GM23338 (cell line): ENCODE data around the gene EFNB3. TPM values are rescaled to one million over a fixed set of nuclear protein-coding genes. Genes with fewer than 3 reads are reported as not detected.

Experiments
- ATAC-seq: fragments of 200-7000 bp; cut with Tn5 transposase; 3 replicates; pipeline ENCODE4 v1.9.1; 2020
- DNase-seq: peaks from one replicate; pipeline ENCODE4 v3.0.0-alpha.2; 2015; ENCODE audit warnings: low spot score
- H2AFZ ChIP-seq: fragments of 200-600 bp; sonication (generic); 2 replicates; pipeline ENCODE4 v1.8.0; 2016; ENCODE audit warnings: antibody characterized with exemption, mild to moderate bottlenecking, moderate library complexity
- H3F3A ChIP-seq: fragments of 200-600 bp; sonication (generic); replicated peaks from 2 replicates; pipeline ENCODE4 v1.8.0; 2017; ENCODE audit warnings: antibody characterized with exemption, mixed run types, low read depth
- H3K27ac ChIP-seq: fragments of 200-600 bp; sonication (generic); 2 replicates; pipeline ENCODE4 v1.6.1; 2016; ENCODE audit warnings: low read depth
- H3K27me3 ChIP-seq: fragments of 200-600 bp; sonication (generic); 2 replicates; pipeline ENCODE4 v1.8.0; 2016; ENCODE audit warnings: mild to moderate bottlenecking, mixed run types, moderate library complexity; ENCODE audit not compliant: insufficient read depth
- H3K36me3 ChIP-seq: fragments of 200-600 bp; sonication (generic); 2 replicates; pipeline ENCODE4 v1.8.0; 2016; ENCODE audit warnings: mild to moderate bottlenecking; ENCODE audit not compliant: insufficient read depth
- H3K4me1 ChIP-seq: fragments of 200-600 bp; sonication (generic); 2 replicates; pipeline ENCODE4 v1.8.0; 2016; ENCODE audit warnings: mild to moderate bottlenecking, moderate library complexity; ENCODE audit not compliant: insufficient read depth
- H3K4me2 ChIP-seq: fragments of 200-600 bp; sonication (generic); 2 replicates; pipeline ENCODE4 v1.7.1; 2017; ENCODE audit warnings: mixed run types
- H3K4me3 ChIP-seq: fragments of 200-600 bp; sonication (generic); 2 replicates; pipeline ENCODE4 v1.6.1; 2016; ENCODE audit warnings: mixed run types
- H3K79me2 ChIP-seq: fragments of 200-600 bp; sonication (generic); replicated peaks from 2 replicates; pipeline ENCODE4 v1.8.0; 2017; ENCODE audit warnings: mild to moderate bottlenecking; ENCODE audit not compliant: insufficient read depth
- H3K9me2 ChIP-seq: fragments of 200-600 bp; sonication (generic); 2 replicates; pipeline ENCODE4 v1.8.0; 2017; ENCODE audit not compliant: insufficient read depth
- H4K20me1 ChIP-seq: fragments of 200-600 bp; sonication (generic); replicated peaks from 2 replicates; pipeline ENCODE4 v1.8.0; 2017; ENCODE audit warnings: mild to moderate bottlenecking; ENCODE audit not compliant: insufficient read depth
- H3K27ac Mint-ChIP-seq: 2 replicates; pipeline ENCODE4 v1.8.0; 2020; ENCODE audit warnings: inconsistent platforms, mild to moderate bottlenecking, moderate library complexity, mixed read lengths
- H3K27me3 Mint-ChIP-seq: 3 replicates; pipeline ENCODE4 v1.8.0; 2022; ENCODE audit warnings: low read depth, mild to moderate bottlenecking, moderate library complexity, mixed read lengths, inconsistent platforms; ENCODE audit not compliant: insufficient read depth, poor library complexity
- H3K36me3 Mint-ChIP-seq: 3 replicates; pipeline ENCODE4 v1.8.0; 2021; ENCODE audit warnings: low read depth, mild to moderate bottlenecking, inconsistent platforms, moderate library complexity, mixed read lengths
- H3K4me1 Mint-ChIP-seq: 3 replicates; pipeline ENCODE4 v1.8.0; 2020; ENCODE audit warnings: mild to moderate bottlenecking, inconsistent platforms, mixed read lengths
- H3K4me3 Mint-ChIP-seq: 3 replicates; pipeline ENCODE4 v1.8.0; 2021; ENCODE audit warnings: moderate library complexity, mild to moderate bottlenecking, inconsistent platforms, mixed read lengths
- H3K9me3 Mint-ChIP-seq: 3 replicates; pipeline ENCODE4 v1.8.0; 2020; ENCODE audit warnings: moderate library complexity, mild to moderate bottlenecking, inconsistent platforms, mixed read lengths
- CREB1 ChIP-seq: fragments of 250-450 bp; sonication (Bioruptor Pico); IDR thresholded peaks from 2 replicates; pipeline ENCODE4 v1.5.0; 2020; ENCODE audit warnings: low read depth, mild to moderate bottlenecking, moderate library complexity
- CTCF ChIP-seq, 2 experiments: fragments of 200-600 bp in 1 of 2; sonication (generic) in 1 of 2; conservative IDR thresholded peaks; 2 replicates each; pipeline versions ENCODE4 v1.5.1 to v1.6.1; 2016 to 2017; ENCODE audit warnings: antibody characterized with exemption in 2 of 2, low read depth in 2 of 2, mild to moderate bottlenecking in 2 of 2, moderate library complexity in 1 of 2
- EZH2 ChIP-seq: fragments of 200-600 bp; sonication (generic); IDR thresholded peaks from one replicate; pipeline ENCODE4 v1.8.0; 2017; ENCODE audit warnings: antibody characterized with exemption, mild to moderate bottlenecking, low read depth; ENCODE audit not compliant: unreplicated experiment
- EZH2phosphoT487 ChIP-seq: fragments of 200-600 bp; sonication (generic); IDR thresholded peaks from one replicate; pipeline ENCODE4 v1.8.1; 2018; ENCODE audit warnings: antibody characterized with exemption; ENCODE audit not compliant: unreplicated experiment
- JUNB ChIP-seq: IDR thresholded peaks from one replicate; pipeline ENCODE4 v1.6.1; 2016; ENCODE audit warnings: antibody characterized with exemption; ENCODE audit not compliant: unreplicated experiment
- POLR2AphosphoS5 ChIP-seq: IDR thresholded peaks from 2 replicates; pipeline ENCODE4 v1.6.1; 2016; ENCODE audit warnings: antibody characterized with exemption, low read depth
- REST ChIP-seq: IDR thresholded peaks from one replicate; pipeline ENCODE4 v1.6.1; 2018; ENCODE audit warnings: antibody characterized with exemption; ENCODE audit not compliant: unreplicated experiment
- STAT1 ChIP-seq: IDR thresholded peaks from one replicate; pipeline ENCODE4 v1.6.1; 2016; ENCODE audit warnings: antibody characterized with exemption; ENCODE audit not compliant: unreplicated experiment
- ZNF331 ChIP-seq: fragments of 250-450 bp; sonication (Bioruptor Pico); IDR thresholded peaks from 2 replicates; pipeline ENCODE4 v1.5.0; 2020; ENCODE audit warnings: low read depth, mild to moderate bottlenecking, moderate library complexity
- polyA plus RNA-seq: library from polyadenylated mRNA; unstranded; fragments of >200 nt; fragmentation: Nextera tagmentation; extraction: Ambion mirVana; gene quantifications from 2 replicates; pipeline ENCODE4 v1.2.1, GENCODE V29; 2016
- total RNA-seq: library from RNA; depleted of rRNA; stranded (reverse); fragments of >200 nt; shearing (Covaris generic); gene quantifications from 2 replicates; pipeline ENCODE4 v1.2.3, GENCODE V29; 2014
- TF ChIP-seq, protein P1 (sequence below): IDR thresholded peaks from 2 replicates; pipeline ENCODE4 v1.6.1; 2016; ENCODE audit warnings: antibody characterized with exemption

Gene EFNB3
- total and polyA plus RNA-seq, 2 experiments from 2014 or later, result 4.2 to 11.5 TPM

GRCh38 chr17:7709031-7709430 is 4.0 kb downstream of the EFNB3 start (continued):
- no peak for TF ChIP-seq CTCF (conservative IDR thresholded peaks at IDR 0.05; ENCODE audit: low read depth in 2 of 2)
- TF ChIP-seq EZH2phosphoT487, result no peak
- TF ChIP-seq POLR2AphosphoS5, result no peak
- TF ChIP-seq REST, result no peak
- TF ChIP-seq JUNB, result no peak
- TF ChIP-seq ZNF331, result no peak
- TF ChIP-seq STAT1, result no peak
- no peak for TF ChIP-seq CREB1 (CRISPR knock-in tag)
- TF ChIP-seq, protein P1, sequence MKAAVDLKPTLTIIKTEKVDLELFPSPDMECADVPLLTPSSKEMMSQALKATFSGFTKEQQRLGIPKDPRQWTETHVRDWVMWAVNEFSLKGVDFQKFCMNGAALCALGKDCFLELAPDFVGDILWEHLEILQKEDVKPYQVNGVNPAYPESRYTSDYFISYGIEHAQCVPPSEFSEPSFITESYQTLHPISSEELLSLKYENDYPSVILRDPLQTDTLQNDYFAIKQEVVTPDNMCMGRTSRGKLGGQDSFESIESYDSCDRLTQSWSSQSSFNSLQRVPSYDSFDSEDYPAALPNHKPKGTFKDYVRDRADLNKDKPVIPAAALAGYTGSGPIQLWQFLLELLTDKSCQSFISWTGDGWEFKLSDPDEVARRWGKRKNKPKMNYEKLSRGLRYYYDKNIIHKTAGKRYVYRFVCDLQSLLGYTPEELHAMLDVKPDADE, result no peak

DNA sequence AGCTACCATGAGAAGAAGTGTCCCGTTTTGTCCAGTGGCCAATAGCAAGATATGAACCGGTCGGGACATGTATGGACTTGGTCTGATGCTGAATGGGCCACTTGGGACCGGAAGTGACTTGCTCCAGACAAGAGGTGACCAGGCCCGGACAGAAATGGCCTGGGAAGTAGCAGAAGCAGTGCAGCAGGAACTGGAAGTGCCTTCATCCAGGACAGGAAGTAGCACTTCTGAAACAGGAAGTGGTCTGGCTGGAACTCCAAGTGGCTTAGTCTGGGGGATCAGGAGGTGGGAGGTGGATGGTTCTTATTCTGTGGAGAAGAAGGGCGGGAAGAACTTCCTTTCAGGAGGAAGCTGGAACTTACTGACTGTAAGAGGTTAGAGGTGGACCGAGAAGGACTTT is 5.3 kb downstream of the EFNB3 start:
- Histone ChIP-seq H3K36me3 (no peaks in the 10 kb centered on the region), H3K27ac (no peak overlapping the region), H2AFZ (no peak overlapping the region), H3K27me3 (peaks cover 11% of the 10 kb centered on the region), H3K4me2 (no peak overlapping the region), H3K4me3 (no peak overlapping the region), H3K4me1 (peaks cover 25% of the 10 kb centered on the region; the same call in 1 of the 2 replicates), H3K79me2 (no peaks in the 10 kb centered on the region), H4K20me1 (no peaks in the 10 kb centered on the region), H3K9me2 (0 out of 2 replicates have a peak, but pooled peaks cover 8% of the 10 kb centered on the region), H3F3A (0 out of 2 replicates have a peak, but pooled peaks cover 16% of the 10 kb centered on the region)
- Mint-ChIP-seq H3K27me3 (peaks cover 17% of the 10 kb centered on the region), H3K4me3 (no peak overlapping the region; the same call in 2 of the 3 replicates), H3K27ac (no peak overlapping the region), H3K4me1 (peaks cover 40% of the 10 kb centered on the region), H3K9me3 (no peaks in the 10 kb centered on the region; the same call in 2 of the 3 replicates), H3K36me3 (0 out of 3 replicates have a peak, but pooled peaks cover 4% of the 10 kb centered on the region)
- ATAC-seq (no peak), DNase-seq (no peak)
- TF ChIP-seq EZH2 (no peak), REST (no peak), CTCF (conservative IDR thresholded peaks at IDR 0.05; ENCODE audit: low read depth in 2 of 2) (no peak), ZNF331 (no peak), POLR2AphosphoS5 (no peak)
- TF ChIP-seq, protein P1, result no peak
